HCT116 (cell line): ENCODE measurements around the gene IBA57. TPM values are rescaled to one million over a fixed set of nuclear protein-coding genes. Genes with fewer than 3 reads are reported as not detected.

Source experiments
- ATAC-seq: fragments of 200-7000 bp; cut with Tn5 transposase; 2 replicates; pipeline ENCODE4 v1.9.1; 2020; ENCODE audit warnings: mild to moderate bottlenecking, moderate library complexity
- BruUV-seq: library from RNA; stranded (reverse); fragments of 400-500 nt; replicated peaks from 2 replicates; lab custom pipeline; 2021; lab: Mats Ljungman, UMichigan
- CTCF ChIA-PET: fragments of 300-600 bp; sonication (Branson Sonifier 250); formaldehyde crosslinking; loops from one replicate; lab custom pipeline; 2021; ENCODE audit warnings: antibody characterized with exemption; lab: Charles Lee
- POLR2A ChIA-PET: fragments of 300-600, 350-600 bp; sonication (Branson Sonifier 250); formaldehyde crosslinking; loops from one replicate; lab custom pipeline; 2021; ENCODE audit warnings: antibody characterized with exemption; lab: Charles Lee
- RAD21 ChIA-PET, 2 experiments: fragments of 300-600 bp; sonication (Branson Sonifier 250); formaldehyde crosslinking; loops; one replicate each; lab custom pipeline; 2023; ENCODE audit warnings: low total read pairs in 2 of 2; ENCODE audit not compliant: uncharacterized antibody in 2 of 2, unreplicated experiment in 2 of 2, low non-redundant PET in 1 of 2; lab: Charles Lee
- DNase-seq: peaks from one replicate; pipeline ENCODE4 v3.0.0-alpha.2; 2010; ENCODE audit warnings: low read depth, low spot score
- H2AFZ ChIP-seq: fragments of 200-600 bp; shearing (Covaris generic), sonication (generic); 2 replicates; pipeline ENCODE4 v1.6.1; 2017; ENCODE audit warnings: low read depth, mixed run types, mixed read lengths, antibody characterized with exemption, low read length; ENCODE audit not compliant: poor library complexity, severe bottlenecking
- H3K27ac ChIP-seq: 2 replicates; pipeline ENCODE4 v1.5.1; 2012; ENCODE audit warnings: low read depth, low read length
- H3K27me3 ChIP-seq: fragments of 200-600 bp; sonication (generic); 2 replicates; pipeline ENCODE4 v1.6.1; 2016; ENCODE audit warnings: mixed run types, low read length, mixed read lengths; ENCODE audit not compliant: insufficient read depth
- H3K36me3 ChIP-seq, 2 experiments: fragments of 200-500 bp in 1 of 2; fragments of 200-600 bp in 1 of 2; sonication (Bioruptor generic) in 1 of 2; sonication (generic) in 1 of 2; 2 replicates each; pipeline versions ENCODE4 v1.5.1 to v1.6.1; 2014 to 2016; ENCODE audit warnings: low read length in 2 of 2, inconsistent platforms in 1 of 2, mixed read lengths in 1 of 2, mixed run types in 1 of 2; ENCODE audit not compliant: insufficient read depth in 2 of 2, control insufficient read depth in 1 of 2
- H3K4me1 ChIP-seq, 2 experiments: fragments of 200-600 bp in 1 of 2; sonication (generic) in 1 of 2; 2 replicates each; pipeline versions ENCODE4 v1.5.1 to v1.6.1; 2012 to 2017; ENCODE audit warnings: low read length in 2 of 2, inconsistent platforms in 1 of 2, mild to moderate bottlenecking in 1 of 2, mixed read lengths in 1 of 2, mixed run types in 1 of 2, moderate library complexity in 1 of 2; ENCODE audit not compliant: insufficient read depth in 2 of 2, control insufficient read depth in 1 of 2
- H3K4me2 ChIP-seq: fragments of 200-600 bp; sonication (generic); 2 replicates; pipeline ENCODE4 v1.6.1; 2017; ENCODE audit warnings: mixed run types, low read length, mixed read lengths
- H3K4me3 ChIP-seq, 2 experiments: fragments of 200-600 bp in 1 of 2; sonication (generic) in 1 of 2; replicated peaks in 1 of 2; 2 replicates each; pipeline ENCODE4 v1.5.1; 2011 to 2016; ENCODE audit warnings: low read length in 2 of 2, control low read depth in 1 of 2, low read depth in 1 of 2, mild to moderate bottlenecking in 1 of 2, mixed read lengths in 1 of 2, mixed run types in 1 of 2
- H3K79me2 ChIP-seq: fragments of 200-600 bp; sonication (generic); 2 replicates; pipeline ENCODE4 v1.6.1; 2017; ENCODE audit warnings: mild to moderate bottlenecking, mixed run types, low read length, moderate library complexity, mixed read lengths; ENCODE audit not compliant: insufficient read depth
- H3K9ac ChIP-seq: fragments of 200-600 bp; sonication (generic); 2 replicates; pipeline ENCODE4 v1.6.1; 2016; ENCODE audit warnings: low read length, mixed read lengths
- H3K9me2 ChIP-seq: fragments of 200-600 bp; sonication (generic), shearing (Covaris generic); 2 replicates; pipeline ENCODE4 v1.6.1; 2017; ENCODE audit warnings: mixed run types, mild to moderate bottlenecking, moderate library complexity; ENCODE audit not compliant: insufficient read depth
- H3K9me3 ChIP-seq, 2 experiments: fragments of 200-500 bp in 1 of 2; fragments of 200-600 bp in 1 of 2; sonication (Bioruptor generic) in 1 of 2; sonication (generic) in 1 of 2; 2 replicates each; pipeline ENCODE4 v1.6.1; 2014 to 2017; ENCODE audit warnings: low read length in 2 of 2, mixed read lengths in 2 of 2, inconsistent platforms in 1 of 2, low read depth in 1 of 2, mild to moderate bottlenecking in 1 of 2, mixed run types in 1 of 2, moderate library complexity in 1 of 2; ENCODE audit not compliant: control insufficient read depth in 1 of 2, insufficient read depth in 1 of 2
- H4K20me1 ChIP-seq: fragments of 200-600 bp; sonication (generic), shearing (Covaris generic); 2 replicates; pipeline ENCODE4 v1.6.1; 2017; ENCODE audit warnings: mixed run types, mild to moderate bottlenecking, moderate library complexity; ENCODE audit not compliant: insufficient read depth
- CBX3 ChIP-seq: IDR thresholded peaks from 2 replicates; pipeline ENCODE4 v1.6.1; 2012; ENCODE audit warnings: low read depth
- CTCF ChIP-seq, 3 experiments: fragments of 200-600 bp in 1 of 3; sonication (generic) in 1 of 3; IDR thresholded peaks in 2 of 3; conservative IDR thresholded peaks in 1 of 3; 2 replicates each; pipeline ENCODE4 v1.5.1; 2012 to 2017; ENCODE audit warnings: low read depth in 2 of 3, low read length in 2 of 3, antibody characterized with exemption in 1 of 3, borderline replicate concordance in 1 of 3, control low read depth in 1 of 3, mild to moderate bottlenecking in 1 of 3, mixed read lengths in 1 of 3, mixed run types in 1 of 3, moderate library complexity in 1 of 3; ENCODE audit not compliant: insufficient read depth in 1 of 3
- EGR1 ChIP-seq: IDR thresholded peaks from 2 replicates; pipeline ENCODE4 v1.6.1; 2012; ENCODE audit warnings: low read depth
- ELF1 ChIP-seq: IDR thresholded peaks from 2 replicates; pipeline ENCODE4 v1.6.1; 2012; ENCODE audit warnings: low read depth, borderline replicate concordance
- JUND ChIP-seq: IDR thresholded peaks from 2 replicates; pipeline ENCODE4 v1.6.1; 2012
- REST ChIP-seq: IDR thresholded peaks from 2 replicates; pipeline ENCODE4 v1.6.1; 2012; ENCODE audit warnings: low read depth
- SIN3A ChIP-seq: IDR thresholded peaks from 2 replicates; pipeline ENCODE4 v1.6.1; 2012; ENCODE audit warnings: low read depth
- SP1 ChIP-seq: IDR thresholded peaks from 2 replicates; pipeline ENCODE4 v1.6.1; 2012; ENCODE audit warnings: low read depth
- YY1 ChIP-seq: IDR thresholded peaks from 2 replicates; pipeline ENCODE4 v1.6.1; 2011; ENCODE audit warnings: low read length, low read depth, moderate library complexity, mild to moderate bottlenecking; ENCODE audit not compliant: insufficient replicate concordance; ENCODE audit errors: extremely low read depth
- ZNF274 ChIP-seq: fragments of 200-500 bp; sonication (Bioruptor generic); IDR thresholded peaks from 2 replicates; pipeline ENCODE4 v1.6.1; 2014; ENCODE audit warnings: mild to moderate bottlenecking, low read depth, low read length, inconsistent platforms
- intact Hi-C: fragments of 100-400 bp; cut with micrococcal nuclease; formaldehyde crosslinking; loops from 2 replicates; pipeline ENCODE4 v1.10.0; 2022
- total RNA-seq: library from RNA; stranded (reverse); gene quantifications from one replicate; pipeline ENCODE4 v1.2.1, GENCODE V29; 2021; ENCODE audit not compliant: unreplicated experiment

IBA57 gene
- total RNA-seq, 1 experiment from 2014 or later, result 11.6 TPM

- no peaks in the 10 kb centered on the region for H4K20me1 ChIP-seq
- H3K4me3 ChIP-seq, result no peak overlapping the region
- DNase-seq (no peak), ATAC-seq (no peak)
- H2AFZ ChIP-seq, result no peak overlapping the region
- no peak overlapping the region for H3K9ac ChIP-seq
- no peak overlapping the region for H3K4me2 ChIP-seq
- intact Hi-C loops, result no loop called here
- no peaks in the 10 kb centered on the region for H3K27me3 ChIP-seq
- no TSS peak for BruUV-seq
- no peaks in the 10 kb centered on the region for H3K9me2 ChIP-seq
- POLR2A ChIA-PET, result no interaction called here
- H3K27ac ChIP-seq, result no peak overlapping the region
- no peaks in the 10 kb centered on the region for H3K79me2 ChIP-seq
- CTCF ChIA-PET, result interaction anchor here (1.5 kb wide), 1 partner anchor 9 kb away, joined by 4 read pairs; no protein-coding TSS in a partner anchor
- no peaks in the 10 kb centered on the region for H3K9me3 ChIP-seq
- RAD21 ChIA-PET, result no interaction called here
- no peaks in the 10 kb centered on the region; a peak in 1 of 4 replicates for H3K36me3 ChIP-seq
- H3K4me1 ChIP-seq, result no peaks in the 10 kb centered on the region
- TF ChIP-seq YY1 (no peak), SIN3A (no peak), REST (no peak), SP1 (no peak), ELF1 (no peak), CBX3 (no peak), CTCF (IDR thresholded peaks at IDR 0.05 in 2 of 3, conservative IDR thresholded peaks at IDR 0.05 in 1 of 3; ENCODE audit: borderline replicate concordance in 1 of 3, insufficient read depth in 1 of 3, low read depth in 2 of 3, low read length in 2 of 3) (no peak), ZNF274 (no peak), EGR1 (no peak), JUND (no peak)
Observed at GRCh38 chr1:228222548-228222947, 56.9 kb downstream of the IBA57 start.
